HT1080 (cell line): ENCODE data around the gene MLF1. TPM values are rescaled to one million over a fixed set of nuclear protein-coding genes. Genes with fewer than 3 reads are reported as not detected.
"Not testable (repeated sequence)": the region's sequence is repeated elsewhere in the genome, so short reads cannot be mapped to it uniquely, and the experiment has no call there.

Source experiments
- DNase-seq: peaks from one replicate; pipeline ENCODE4 v3.0.0-alpha.2; 2015; ENCODE audit warnings: low read depth
- polyA plus RNA-seq, 2 experiments: library from polyadenylated mRNA; depleted of rRNA; stranded (reverse); fragments of >200 nt; gene quantifications; 2 replicates each; pipeline ENCODE4 v1.2.3, GENCODE V29; 2015
- total RNA-seq: library from RNA; depleted of rRNA; stranded (reverse); fragments of >200 nt; shearing (Covaris generic); gene quantifications from 2 replicates; pipeline ENCODE4 v1.2.3, GENCODE V29; 2014; rRNA removed

Gene MLF1
- total RNA-seq = 12.0 and 17.7 TPM in 2 replicates
- 26.3 and 27.3 TPM in 2 replicates for polyA plus RNA-seq (2015; cell fraction: cytosol; rRNA removed)
- polyA plus RNA-seq (2015; cell fraction: nucleus; rRNA removed) = 9.4 and 12.6 TPM in 2 replicates

- peak; percentile 96 for DNase-seq
These were observed at the start of gene MLF1 for GRCh38 chr3:158570999-158571702. Gene MLF1, plus strand, starts transcription at chr3:158571194. Its CDS starts 107 bp downstream, at chr3:158571301.

GRCh38 chr3:158522221-158523136 lies 48.5 kb upstream of the MLF1 start:
- DNase-seq = peak; percentile 31

- DNase-seq = no peak
These were observed 42.8 kb upstream of the MLF1 start for GRCh38 chr3:158528076-158528674.

GRCh38 chr3:158531334-158531733 lies 39.7 kb upstream of the MLF1 start:
- no peak for DNase-seq

- peak; percentile 31 for DNase-seq
These were observed 38.8 kb upstream of the MLF1 start for GRCh38 chr3:158532099-158532734.

GRCh38 chr3:158535918-158536317 lies 35.1 kb upstream of the MLF1 start:
- no peak for DNase-seq

GRCh38 chr3:158539414-158540014 lies 31.5 kb upstream of the MLF1 start:
- DNase-seq = peak; percentile 54

GRCh38 chr3:158540066-158540465 lies 30.9 kb upstream of the MLF1 start:
- no peak for DNase-seq

- DNase-seq = no peak
These were observed 22.3 kb upstream of the MLF1 start for GRCh38 chr3:158548691-158549090.

GRCh38 chr3:158549938-158550337 lies 21.1 kb upstream of the MLF1 start:
- DNase-seq = not testable (repeated sequence)

- no peak for DNase-seq
These were observed 18.9 kb upstream of the MLF1 start for GRCh38 chr3:158552124-158552523.

GRCh38 chr3:158559504-158559903 lies 11.5 kb upstream of the MLF1 start:
- no peak for DNase-seq

GRCh38 chr3:158560979-158561378 lies 10.0 kb upstream of the MLF1 start:
- DNase-seq = no peak

GRCh38 chr3:158562674-158563073 lies 8.3 kb upstream of the MLF1 start:
- DNase-seq = no peak

GRCh38 chr3:158563076-158563475 lies 7.9 kb upstream of the MLF1 start:
- no peak for DNase-seq

- no peak for DNase-seq
These were observed 5.9 kb upstream of the MLF1 start for GRCh38 chr3:158565076-158565475.

GRCh38 chr3:158568784-158569183 lies 2.2 kb upstream of the MLF1 start:
- DNase-seq = peak; percentile 58

- no peak for DNase-seq
These were observed 1.2 kb upstream of the MLF1 start for GRCh38 chr3:158569794-158570193.

- no peak for DNase-seq
These were observed 1.2 kb downstream of the MLF1 start for GRCh38 chr3:158571969-158572765.

GRCh38 chr3:158572766-158573060 lies 1.7 kb downstream of the MLF1 start:
- DNase-seq = no peak
